ENCODE measurements around the gene ST7. TPM values are rescaled to one million over a fixed set of nuclear protein-coding genes. Genes with fewer than 3 reads are reported as not detected.

ST7 gene
- total RNA-seq, 1 experiment from 2014 or later: 19.6 TPM

- Histone ChIP-seq H3K4me1 (ENCODE audit: control insufficient read depth, insufficient read depth, low read length) (no peaks in the 10 kb centered on the region; the same call in 1 of the 2 replicates), H3K4me3 (ENCODE audit: low read depth in 2 of 2, low read length in 2 of 2) (no peak overlapping the region), H3K27ac (ENCODE audit: low read length) (no peak overlapping the region), H3K27me3 (ENCODE audit: control insufficient read depth, insufficient read depth, low read length) (no peaks in the 10 kb centered on the region), H3K36me3 (ENCODE audit: control insufficient read depth, insufficient read depth, low read length) (no peaks in the 10 kb centered on the region; the same call in 1 of the 2 replicates), H3K9me3 (ENCODE audit: control insufficient read depth, insufficient read depth, low read depth, low read length) (no peaks in the 10 kb centered on the region)
- intact Hi-C loops (cut with micrococcal nuclease; ENCODE audit: unreplicated experiment) (no loop called here), in situ Hi-C loops (cut with HindIII; ENCODE audit: low pct_unique_long_range_greater_than_20kb, low sequenced_read_pairs) (no loop called here)
- ATAC-seq (no peak), DNase-seq (ENCODE audit: low read depth, low spot score) (no peak)
- TF ChIP-seq POLR2AphosphoS5 (IDR thresholded peaks at IDR 0.05; ENCODE audit: low read depth, low read length): no peak
- TF ChIP-seq REST (IDR thresholded peaks at IDR 0.05; ENCODE audit: insufficient read depth in 1 of 2, low read depth in 2 of 2, low read length in 1 of 2): no peak
- TF ChIP-seq TCF7L2 (IDR thresholded peaks at IDR 0.05; ENCODE audit: low read depth, low read length): no peak
- no peak for TF ChIP-seq CTCF (IDR thresholded peaks at IDR 0.05)
- no peak for TF ChIP-seq SIN3A (IDR thresholded peaks at IDR 0.05; ENCODE audit: borderline replicate concordance, insufficient read depth, low read depth, low read length)
- BruUV-seq (replicated peaks): no TSS peak
- CTCF ChIA-PET: interaction anchor here (0.9 kb wide), 1 partner anchor 18 kb away, joined by 17 read pairs; no protein-coding TSS in a partner anchor
- POLR2A ChIA-PET: no interaction called here
Observed at GRCh38 chr7:116991233-116991632, 37.9 kb downstream of the ST7 start.

- CTCF ChIA-PET: no interaction called here
- TF ChIP-seq CTCF (IDR thresholded peaks at IDR 0.05): no peak
- no peak for TF ChIP-seq SIN3A (IDR thresholded peaks at IDR 0.05; ENCODE audit: borderline replicate concordance, insufficient read depth, low read depth, low read length)
- TF ChIP-seq TCF7L2 (IDR thresholded peaks at IDR 0.05; ENCODE audit: low read depth, low read length): no peak
- no peak for TF ChIP-seq REST (IDR thresholded peaks at IDR 0.05; ENCODE audit: insufficient read depth in 1 of 2, low read depth in 2 of 2, low read length in 1 of 2)
- no peak for TF ChIP-seq POLR2AphosphoS5 (IDR thresholded peaks at IDR 0.05; ENCODE audit: low read depth, low read length)
Observed at GRCh38 chr7:116994611-116995010, 41.3 kb downstream of the ST7 start.

More at GRCh38 chr7:116994611-116995010, 41.3 kb downstream of the ST7 start:
- in situ Hi-C loops (cut with HindIII; ENCODE audit: low pct_unique_long_range_greater_than_20kb, low sequenced_read_pairs) (no loop called here), intact Hi-C loops (cut with micrococcal nuclease; ENCODE audit: unreplicated experiment) (no loop called here)
- Histone ChIP-seq H3K27me3 (ENCODE audit: control insufficient read depth, insufficient read depth, low read length) (no peaks in the 10 kb centered on the region), H3K4me1 (ENCODE audit: control insufficient read depth, insufficient read depth, low read length) (no peaks in the 10 kb centered on the region), H3K9me3 (ENCODE audit: control insufficient read depth, insufficient read depth, low read depth, low read length) (no peaks in the 10 kb centered on the region), H3K27ac (ENCODE audit: low read length) (no peak overlapping the region), H3K4me3 (ENCODE audit: low read depth in 2 of 2, low read length in 2 of 2) (no peak overlapping the region), H3K36me3 (ENCODE audit: control insufficient read depth, insufficient read depth, low read length) (no peaks in the 10 kb centered on the region; the same call in 1 of the 2 replicates)
- DNase-seq (ENCODE audit: low read depth, low spot score) (no peak), ATAC-seq (no peak)
- POLR2A ChIA-PET: no interaction called here
- no TSS peak for BruUV-seq (replicated peaks)

Measured in Panc1 (cell line).